OCI-LY3 (cell line): ENCODE measurements around the gene ZNF710.

ENCODE experiments used
- EZH2phosphoT487 ChIP-seq: fragments of 200-600 bp; shearing (Covaris generic); IDR thresholded peaks from 2 replicates; pipeline ENCODE4 v1.6.1; 2018; ENCODE audit warnings: antibody characterized with exemption, mixed run types, low read depth
- TF ChIP-seq, protein P1 (sequence below): fragments of 200-600, 300-600 bp; sonication (generic); IDR thresholded peaks from 2 replicates; pipeline ENCODE4 v1.5.1; 2014; ENCODE audit warnings: antibody characterized with exemption, low read length, low read depth

DNA sequence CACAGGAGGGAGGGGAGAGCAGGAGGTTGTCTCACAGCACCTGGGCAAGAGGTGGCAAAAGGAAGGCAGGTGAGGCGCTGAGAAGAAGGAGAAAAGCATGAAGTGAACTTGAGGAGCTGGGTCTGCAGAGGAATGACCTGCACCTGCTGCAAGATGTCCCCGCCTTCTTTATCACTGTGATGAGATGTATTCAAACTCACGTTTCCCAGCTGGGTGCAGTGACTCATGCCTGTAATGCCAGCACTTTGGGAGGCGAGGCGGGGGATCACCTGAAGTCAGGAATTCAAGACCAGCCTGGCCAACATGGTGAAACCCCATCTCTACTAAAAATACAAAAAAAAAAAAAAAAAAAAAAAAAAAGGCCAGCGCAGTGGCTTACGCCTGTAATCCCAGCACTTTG lies 22.2 kb upstream of the ZNF710 start:
- TF ChIP-seq, protein P1, sequence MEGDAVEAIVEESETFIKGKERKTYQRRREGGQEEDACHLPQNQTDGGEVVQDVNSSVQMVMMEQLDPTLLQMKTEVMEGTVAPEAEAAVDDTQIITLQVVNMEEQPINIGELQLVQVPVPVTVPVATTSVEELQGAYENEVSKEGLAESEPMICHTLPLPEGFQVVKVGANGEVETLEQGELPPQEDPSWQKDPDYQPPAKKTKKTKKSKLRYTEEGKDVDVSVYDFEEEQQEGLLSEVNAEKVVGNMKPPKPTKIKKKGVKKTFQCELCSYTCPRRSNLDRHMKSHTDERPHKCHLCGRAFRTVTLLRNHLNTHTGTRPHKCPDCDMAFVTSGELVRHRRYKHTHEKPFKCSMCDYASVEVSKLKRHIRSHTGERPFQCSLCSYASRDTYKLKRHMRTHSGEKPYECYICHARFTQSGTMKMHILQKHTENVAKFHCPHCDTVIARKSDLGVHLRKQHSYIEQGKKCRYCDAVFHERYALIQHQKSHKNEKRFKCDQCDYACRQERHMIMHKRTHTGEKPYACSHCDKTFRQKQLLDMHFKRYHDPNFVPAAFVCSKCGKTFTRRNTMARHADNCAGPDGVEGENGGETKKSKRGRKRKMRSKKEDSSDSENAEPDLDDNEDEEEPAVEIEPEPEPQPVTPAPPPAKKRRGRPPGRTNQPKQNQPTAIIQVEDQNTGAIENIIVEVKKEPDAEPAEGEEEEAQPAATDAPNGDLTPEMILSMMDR = no peak
- no peak for TF ChIP-seq EZH2phosphoT487
